Measurements from ENCODE around the gene NSUN4. TPM values are rescaled to one million over a fixed set of nuclear protein-coding genes. Genes with fewer than 3 reads are reported as not detected.

The NSUN4 gene
- total and polyA plus RNA-seq, 7 experiments from 2014 or later: 10.2 to 30.7 (median 28.7) TPM

GRCh38 chr1:46393510-46393909 is 52.9 kb downstream of the NSUN4 start:
- ATAC-seq (no peak), DNase-seq (peak in 1 of 9 donors; percentile 2)
- peak overlapping the region in 1 of 9 donors; percentile 66 for H3K27ac Mint-ChIP-seq
- intact Hi-C loops (cut with micrococcal nuclease): no loop called here
- Histone ChIP-seq H3K4me3 (ENCODE audit: low read length) (no peak overlapping the region), H3K36me3 (ENCODE audit: control insufficient read depth in 2 of 3, insufficient read depth in 3 of 3, low read length in 3 of 3) (no peaks in the 10 kb centered on the region), H3K4me1 (ENCODE audit: control insufficient read depth in 2 of 2, insufficient read depth in 2 of 2, low read length in 2 of 2) (no peaks in the 10 kb centered on the region), H3K27me3 (ENCODE audit: control insufficient read depth in 2 of 2, insufficient read depth in 2 of 2, low read length in 2 of 2) (no peaks in the 10 kb centered on the region), H3K9me3 (ENCODE audit: control insufficient read depth in 2 of 3, low read length in 3 of 3) (peaks cover 0 to 14% (median 0%) of the 10 kb centered on the region in 3 experiments), H3K27ac (ENCODE audit: low read depth, low read length) (no peak overlapping the region)
- H3K36me3 Mint-ChIP-seq: peaks cover 4 to 23% (median 13%) of the 10 kb centered on the region in 5 donors
- H3K4me3 Mint-ChIP-seq: peak overlapping the region; percentile 68 to 93 (median 82)
- ChIA-PET POLR2A (no interaction called here), CTCF (no interaction called here)
- H3K9me3 Mint-ChIP-seq: peaks cover 0 to 20% (median 10%) of the 10 kb centered on the region in 11 donors
- peaks cover 25 to 41% (median 32%) of the 10 kb centered on the region in 5 donors for H3K27me3 Mint-ChIP-seq
- peaks cover 0 to 23% (median 11%) of the 10 kb centered on the region in 7 donors for H3K4me1 Mint-ChIP-seq

- Mint-ChIP-seq H3K36me3 (peaks cover 4 to 23% (median 13%) of the 10 kb centered on the region in 5 donors), H3K4me1 (peaks cover 0 to 23% (median 11%) of the 10 kb centered on the region in 7 donors), H3K27me3 (peaks cover 25 to 46% (median 32%) of the 10 kb centered on the region in 5 donors), H3K4me3 (peak within 1 kb of the TSS; percentile 70 to 93 (median 84)), H3K27ac (peak within 1 kb of the TSS in 4 of 9 donors; percentile 57 to 86 (median 64)), H3K9me3 (peaks cover 0 to 20% (median 10%) of the 10 kb centered on the region in 11 donors)
- CTCF ChIA-PET: no interaction called here
- Histone ChIP-seq H3K4me1 (ENCODE audit: control insufficient read depth in 2 of 2, insufficient read depth in 2 of 2, low read length in 2 of 2) (no peaks in the 10 kb centered on the region), H3K4me3 (ENCODE audit: low read length) (peak within 1 kb of the TSS; percentile 43), H3K27ac (ENCODE audit: low read depth, low read length) (no peak within 1 kb of the TSS), H3K27me3 (ENCODE audit: control insufficient read depth in 2 of 2, insufficient read depth in 2 of 2, low read length in 2 of 2) (no peaks in the 10 kb centered on the region), H3K9me3 (ENCODE audit: control insufficient read depth in 2 of 3, low read length in 3 of 3) (peaks cover 0 to 14% (median 0%) of the 10 kb centered on the region in 3 experiments), H3K36me3 (ENCODE audit: control insufficient read depth in 2 of 3, insufficient read depth in 3 of 3, low read length in 3 of 3) (no peaks in the 10 kb centered on the region)
- POLR2A ChIA-PET: no interaction called here
- ATAC-seq (peak; percentile 83), DNase-seq (peak; percentile 27 to 63 (median 49))
- intact Hi-C loops (cut with micrococcal nuclease): no loop called here
These were observed 53.7 kb downstream of the NSUN4 start, which contains the start of gene FAAH for GRCh38 chr1:46394108-46394871. TSS of gene FAAH (plus strand) at chr1:46394317. CDS start at chr1:46394349, 32 bp downstream.

- peak overlapping the region; percentile 43 for H3K4me3 ChIP-seq (ENCODE audit: low read length)
- Mint-ChIP-seq H3K27ac (peak overlapping the region in 3 of 9 donors; percentile 57 to 86 (median 63)), H3K4me3 (peak overlapping the region; percentile 70 to 93 (median 80)), H3K4me1 (peaks cover 0 to 29% (median 11%) of the 10 kb centered on the region in 7 donors), H3K27me3 (peaks cover 25 to 46% (median 32%) of the 10 kb centered on the region in 5 donors), H3K9me3 (peaks cover 0 to 20% (median 10%) of the 10 kb centered on the region in 11 donors), H3K36me3 (peaks cover 4 to 20% (median 13%) of the 10 kb centered on the region in 5 donors)
- H3K27me3 ChIP-seq (ENCODE audit: control insufficient read depth in 2 of 2, insufficient read depth in 2 of 2, low read length in 2 of 2): no peaks in the 10 kb centered on the region
- H3K9me3 ChIP-seq (ENCODE audit: control insufficient read depth in 2 of 3, low read length in 3 of 3): peaks cover 0 to 14% (median 0%) of the 10 kb centered on the region in 3 experiments
- ChIA-PET POLR2A (no interaction called here), CTCF (interaction anchor here (0.6 kb wide), 1 partner anchor 9 kb away, joined by 3 read pairs; no protein-coding TSS in a partner anchor)
- no peaks in the 10 kb centered on the region for H3K36me3 ChIP-seq (ENCODE audit: control insufficient read depth in 2 of 3, insufficient read depth in 3 of 3, low read length in 3 of 3)
- intact Hi-C loops (cut with micrococcal nuclease): no loop called here
- H3K27ac ChIP-seq (ENCODE audit: low read depth, low read length): no peak overlapping the region
- ATAC-seq (no peak), DNase-seq (no peak)
- H3K4me1 ChIP-seq (ENCODE audit: control insufficient read depth in 2 of 2, insufficient read depth in 2 of 2, low read length in 2 of 2): no peaks in the 10 kb centered on the region
These were observed 54.4 kb downstream of the NSUN4 start for GRCh38 chr1:46394872-46395465.

- H3K27ac Mint-ChIP-seq: no peak overlapping the region
- intact Hi-C loops (cut with micrococcal nuclease): no loop called here
- Histone ChIP-seq H3K27ac (ENCODE audit: low read depth, low read length) (no peak overlapping the region), H3K27me3 (ENCODE audit: control insufficient read depth in 2 of 2, insufficient read depth in 2 of 2, low read length in 2 of 2) (no peaks in the 10 kb centered on the region), H3K4me1 (ENCODE audit: control insufficient read depth in 2 of 2, insufficient read depth in 2 of 2, low read length in 2 of 2) (no peaks in the 10 kb centered on the region), H3K36me3 (ENCODE audit: control insufficient read depth in 2 of 3, insufficient read depth in 3 of 3, low read length in 3 of 3) (no peaks in the 10 kb centered on the region), H3K4me3 (ENCODE audit: low read length) (no peak overlapping the region), H3K9me3 (ENCODE audit: control insufficient read depth in 2 of 3, low read length in 3 of 3) (peaks cover 0 to 14% (median 0%) of the 10 kb centered on the region in 3 experiments)
- ATAC-seq (no peak), DNase-seq (no peak)
- peaks cover 0 to 35% (median 17%) of the 10 kb centered on the region in 7 donors for H3K4me1 Mint-ChIP-seq
- H3K9me3 Mint-ChIP-seq: peaks cover 0 to 18% (median 10%) of the 10 kb centered on the region in 11 donors
- H3K4me3 Mint-ChIP-seq: peak overlapping the region in 2 of 10 donors; percentile 6 to 21
- H3K27me3 Mint-ChIP-seq: peaks cover 25 to 48% (median 32%) of the 10 kb centered on the region in 5 donors
- H3K36me3 Mint-ChIP-seq: peaks cover 4 to 14% (median 13%) of the 10 kb centered on the region in 5 donors
- CTCF ChIA-PET: no interaction called here
- POLR2A ChIA-PET: no interaction called here
These were observed 56.1 kb downstream of the NSUN4 start for GRCh38 chr1:46396441-46397398.

- H3K27me3 Mint-ChIP-seq: peaks cover 11 to 26% (median 14%) of the 10 kb centered on the region in 5 donors
- no peak overlapping the region for H3K27ac ChIP-seq (ENCODE audit: low read depth, low read length)
- H3K27ac Mint-ChIP-seq: no peak overlapping the region
- POLR2A ChIA-PET: no interaction called here
- ATAC-seq (no peak), DNase-seq (no peak)
- no peaks in the 10 kb centered on the region for H3K9me3 Mint-ChIP-seq
- no peak overlapping the region for H3K4me3 Mint-ChIP-seq
- no peaks in the 10 kb centered on the region for H3K4me1 ChIP-seq (ENCODE audit: control insufficient read depth in 2 of 2, insufficient read depth in 2 of 2, low read length in 2 of 2)
- H3K4me3 ChIP-seq (ENCODE audit: low read length): no peak overlapping the region
- intact Hi-C loops (cut with micrococcal nuclease): no loop called here
- no peaks in the 10 kb centered on the region for H3K27me3 ChIP-seq (ENCODE audit: control insufficient read depth in 2 of 2, insufficient read depth in 2 of 2, low read length in 2 of 2)
- H3K9me3 ChIP-seq (ENCODE audit: control insufficient read depth in 2 of 3, low read length in 3 of 3): no peaks in the 10 kb centered on the region
- peaks cover 0 to 6% (median 0%) of the 10 kb centered on the region in 5 donors for H3K36me3 Mint-ChIP-seq
- no peaks in the 10 kb centered on the region for H3K36me3 ChIP-seq (ENCODE audit: control insufficient read depth in 2 of 3, insufficient read depth in 3 of 3, low read length in 3 of 3)
- peaks cover 0 to 29% (median 13%) of the 10 kb centered on the region in 7 donors for H3K4me1 Mint-ChIP-seq
- CTCF ChIA-PET: no interaction called here
These were observed 58.7 kb downstream of the NSUN4 start for GRCh38 chr1:46399307-46399706.

GRCh38 chr1:46400421-46400820 is 59.8 kb downstream of the NSUN4 start:
- Mint-ChIP-seq H3K4me3 (no peak overlapping the region), H3K9me3 (no peaks in the 10 kb centered on the region), H3K27ac (peak overlapping the region in 1 of 9 donors; percentile 86), H3K4me1 (peaks cover 0 to 18% (median 11%) of the 10 kb centered on the region in 7 donors), H3K36me3 (peaks cover 0 to 6% (median 0%) of the 10 kb centered on the region in 5 donors), H3K27me3 (peaks cover 2 to 17% (median 7%) of the 10 kb centered on the region in 5 donors)
- ATAC-seq: no peak
- ChIA-PET POLR2A (no interaction called here), CTCF (interaction anchor here (0.5 kb wide), 1 partner anchor 25 kb away, joined by 3 read pairs; no protein-coding TSS in a partner anchor)
- no peaks in the 10 kb centered on the region for H3K9me3 ChIP-seq (ENCODE audit: control insufficient read depth in 2 of 3, low read length in 3 of 3)
- H3K27me3 ChIP-seq (ENCODE audit: control insufficient read depth in 2 of 2, insufficient read depth in 2 of 2, low read length in 2 of 2): no peaks in the 10 kb centered on the region
- H3K4me1 ChIP-seq (ENCODE audit: control insufficient read depth in 2 of 2, insufficient read depth in 2 of 2, low read length in 2 of 2): no peaks in the 10 kb centered on the region
- no peak overlapping the region for H3K4me3 ChIP-seq (ENCODE audit: low read length)
- intact Hi-C loops (cut with micrococcal nuclease): no loop called here
- DNase-seq: no peak
- no peaks in the 10 kb centered on the region for H3K36me3 ChIP-seq (ENCODE audit: control insufficient read depth in 2 of 3, insufficient read depth in 3 of 3, low read length in 3 of 3)
- no peak overlapping the region for H3K27ac ChIP-seq (ENCODE audit: low read depth, low read length)

Data from naive thymus-derived CD4-positive, alpha-beta T cell (primary cell).